ENCODE data around the gene SOX14.

The SOX14 gene

DNA sequence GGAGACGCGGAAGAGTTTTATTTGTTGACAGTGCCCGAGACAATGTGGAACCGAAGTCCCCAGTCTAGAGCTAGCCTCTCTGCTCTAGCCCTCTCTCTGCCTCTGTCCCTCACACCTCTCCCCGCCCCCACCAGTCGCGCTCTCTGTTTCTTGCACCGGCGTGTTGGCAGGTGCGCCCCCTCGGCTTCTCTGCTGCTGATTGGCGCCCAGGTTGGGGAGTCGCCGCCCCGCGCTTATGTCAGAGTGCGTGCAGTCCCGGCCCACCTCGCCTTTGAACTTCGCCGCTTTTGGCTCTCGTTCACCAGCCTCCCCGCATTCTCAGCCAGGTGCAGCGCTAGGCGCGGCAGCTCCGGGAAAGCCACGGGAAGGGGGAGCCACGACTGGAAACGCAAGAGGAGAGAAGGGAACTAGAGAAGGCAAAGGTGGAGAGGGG lies at the start of gene SOX14:
SOX14 (plus strand) TSS at position 315 of the 433 bp plus-strand sequence. CDS start 470 bp downstream, outside the sequence.
- no peaks in the 10 kb centered on the region for H3K9me3 Mint-ChIP-seq
- no peaks in the 10 kb centered on the region for H3K4me1 Mint-ChIP-seq
- no peak within 1 kb of the TSS for H3K27ac Mint-ChIP-seq
- H3K27me3 Mint-ChIP-seq = peaks cover 49% of the 10 kb centered on the region
- peaks cover 2% of the 10 kb centered on the region for H3K36me3 Mint-ChIP-seq
- H3K4me3 Mint-ChIP-seq = no peak within 1 kb of the TSS

DNA sequence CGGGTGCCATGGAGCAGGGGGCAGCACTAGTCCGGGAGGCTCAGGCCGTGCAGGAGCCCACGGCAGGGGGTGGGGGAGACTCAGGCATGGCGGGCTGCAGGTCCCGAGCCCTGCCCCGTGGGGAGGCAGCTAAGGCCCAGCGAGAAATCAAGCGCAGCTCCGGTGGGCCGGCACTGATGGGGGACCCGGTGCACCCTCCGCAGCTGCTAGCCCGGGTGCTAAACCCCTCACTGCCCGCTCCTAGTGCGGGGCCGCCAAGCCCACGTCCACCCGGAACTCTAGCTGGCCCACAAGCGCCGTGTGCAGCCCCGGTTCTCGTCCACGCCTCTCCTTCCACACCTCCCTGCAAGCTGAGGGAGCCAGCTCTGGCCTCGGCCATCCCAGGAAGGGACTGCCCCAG lies 49.6 kb upstream of the SOX14 start:
- no peaks in the 10 kb centered on the region for H3K36me3 Mint-ChIP-seq
- H3K4me3 Mint-ChIP-seq = no peak overlapping the region
- peaks cover 2% of the 10 kb centered on the region for H3K27me3 Mint-ChIP-seq
- no peak overlapping the region for H3K27ac Mint-ChIP-seq
- H3K4me1 Mint-ChIP-seq = no peaks in the 10 kb centered on the region
- peaks cover 22% of the 10 kb centered on the region for H3K9me3 Mint-ChIP-seq

DNA sequence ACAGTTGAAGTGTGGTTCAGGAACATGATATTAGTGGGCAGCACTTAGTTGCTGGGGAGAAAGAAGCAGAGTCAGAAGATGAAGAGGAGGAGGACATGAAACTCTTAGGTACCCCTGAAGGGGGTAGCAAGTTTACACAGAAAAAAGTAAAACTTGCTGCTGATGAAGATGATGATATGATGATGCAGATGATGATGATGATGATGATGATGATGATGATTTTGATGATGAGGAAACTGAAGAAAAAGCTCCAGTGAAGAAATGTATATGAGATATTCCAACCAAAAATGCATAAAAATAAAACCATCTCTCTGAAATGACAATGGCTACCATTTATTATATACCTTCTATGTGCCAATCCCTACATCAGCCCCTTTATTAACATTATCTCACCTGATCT lies 39.9 kb upstream of the SOX14 start:
- H3K36me3 Mint-ChIP-seq = no peaks in the 10 kb centered on the region
- no peak overlapping the region for H3K27ac Mint-ChIP-seq
- H3K27me3 Mint-ChIP-seq = peaks cover 2% of the 10 kb centered on the region
- no peak overlapping the region for H3K4me3 Mint-ChIP-seq
- H3K4me1 Mint-ChIP-seq = no peaks in the 10 kb centered on the region
- peaks cover 12% of the 10 kb centered on the region for H3K9me3 Mint-ChIP-seq

DNA sequence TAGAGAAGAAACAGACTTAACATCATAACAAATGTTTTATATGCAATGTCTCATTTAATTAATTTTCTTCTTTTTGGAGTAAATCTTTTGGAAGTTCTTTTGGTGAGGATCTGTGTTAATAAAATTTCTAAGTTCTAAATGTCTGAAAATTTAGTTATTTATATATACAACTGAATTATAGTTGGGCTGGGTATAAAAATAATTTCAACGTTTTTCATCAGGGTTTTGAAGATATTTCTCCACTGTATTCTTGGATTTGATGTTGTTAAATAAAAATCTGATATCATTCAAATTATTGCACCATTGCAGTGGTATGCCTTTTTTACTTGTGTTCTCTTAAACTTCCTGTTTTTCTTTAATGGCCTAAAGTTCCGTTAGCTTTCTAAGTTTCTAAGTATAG lies 26.9 kb upstream of the SOX14 start:
- Mint-ChIP-seq H3K4me1 (no peaks in the 10 kb centered on the region), H3K4me3 (no peak overlapping the region), H3K36me3 (no peaks in the 10 kb centered on the region), H3K27me3 (peaks cover 5% of the 10 kb centered on the region), H3K9me3 (peaks cover 18% of the 10 kb centered on the region), H3K27ac (no peak overlapping the region)

DNA sequence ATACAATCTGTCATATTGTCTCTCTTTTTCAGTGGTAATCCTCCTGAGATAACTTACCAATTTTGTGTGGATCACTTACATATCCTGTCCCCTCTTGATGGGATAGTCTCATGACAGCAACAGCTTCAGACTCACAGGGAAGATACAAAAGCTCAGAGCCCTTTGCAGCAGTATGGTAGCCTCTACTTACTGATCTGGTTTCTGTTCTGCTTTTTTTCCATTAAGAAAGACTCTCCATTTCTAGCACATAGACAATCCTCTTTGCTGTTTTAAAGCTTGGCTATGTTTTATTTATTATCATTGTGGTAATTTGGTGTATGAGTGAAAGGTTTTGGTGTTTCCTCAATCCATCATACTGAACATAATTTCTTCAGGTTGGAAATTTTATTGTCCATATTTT lies 25.4 kb upstream of the SOX14 start:
- H3K9me3 Mint-ChIP-seq = peaks cover 12% of the 10 kb centered on the region
- H3K27ac Mint-ChIP-seq = no peak overlapping the region
- H3K4me3 Mint-ChIP-seq = no peak overlapping the region
- peaks cover 5% of the 10 kb centered on the region for H3K27me3 Mint-ChIP-seq
- no peaks in the 10 kb centered on the region for H3K36me3 Mint-ChIP-seq
- H3K4me1 Mint-ChIP-seq = no peaks in the 10 kb centered on the region

DNA sequence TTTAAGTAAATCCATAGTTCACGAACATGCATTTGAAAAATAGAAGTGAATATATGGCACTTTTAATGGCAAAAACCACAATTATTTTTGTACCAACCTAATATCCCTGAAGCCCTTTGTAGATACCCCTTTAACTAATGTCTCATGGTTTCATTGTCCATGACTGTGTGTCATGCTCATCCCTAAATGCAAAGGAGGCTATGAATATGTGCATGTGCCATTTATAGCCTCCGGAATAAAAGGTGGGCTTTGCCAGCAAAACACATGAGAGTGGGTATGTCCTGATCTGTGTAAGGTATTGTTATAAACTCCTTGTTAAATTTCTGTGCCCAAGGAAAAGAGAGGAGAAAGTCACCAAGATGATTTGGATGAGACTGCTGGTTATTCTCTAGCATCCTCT lies 20.5 kb upstream of the SOX14 start:
- H3K27me3 Mint-ChIP-seq = peaks cover 10% of the 10 kb centered on the region
- H3K9me3 Mint-ChIP-seq = peaks cover 11% of the 10 kb centered on the region
- H3K27ac Mint-ChIP-seq = no peak overlapping the region
- H3K36me3 Mint-ChIP-seq = no peaks in the 10 kb centered on the region
- H3K4me3 Mint-ChIP-seq = no peak overlapping the region
- H3K4me1 Mint-ChIP-seq = no peaks in the 10 kb centered on the region

DNA sequence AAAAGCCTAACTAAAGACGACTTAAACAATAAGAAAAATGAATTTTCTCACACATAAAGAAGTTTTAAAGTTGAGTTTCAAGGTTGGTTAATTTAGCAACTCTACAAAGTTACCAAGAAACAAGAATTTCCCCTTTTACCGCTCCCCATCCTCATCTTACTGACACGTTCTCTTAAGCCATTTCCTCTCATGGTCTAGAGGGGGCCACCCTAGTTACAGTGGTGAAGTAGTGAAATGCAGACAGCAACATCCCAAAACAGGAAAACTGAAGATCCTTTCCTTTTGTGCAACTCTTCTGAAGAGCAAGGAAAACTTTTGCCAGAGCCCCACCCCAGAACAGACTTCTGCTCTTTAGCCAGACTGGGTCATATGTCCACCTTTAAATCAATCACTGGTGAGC lies 17.3 kb upstream of the SOX14 start:
- no peaks in the 10 kb centered on the region for H3K36me3 Mint-ChIP-seq
- no peak overlapping the region for H3K4me3 Mint-ChIP-seq
- peaks cover 10% of the 10 kb centered on the region for H3K27me3 Mint-ChIP-seq
- H3K4me1 Mint-ChIP-seq = no peaks in the 10 kb centered on the region
- H3K27ac Mint-ChIP-seq = no peak overlapping the region
- H3K9me3 Mint-ChIP-seq = peaks cover 8% of the 10 kb centered on the region

DNA sequence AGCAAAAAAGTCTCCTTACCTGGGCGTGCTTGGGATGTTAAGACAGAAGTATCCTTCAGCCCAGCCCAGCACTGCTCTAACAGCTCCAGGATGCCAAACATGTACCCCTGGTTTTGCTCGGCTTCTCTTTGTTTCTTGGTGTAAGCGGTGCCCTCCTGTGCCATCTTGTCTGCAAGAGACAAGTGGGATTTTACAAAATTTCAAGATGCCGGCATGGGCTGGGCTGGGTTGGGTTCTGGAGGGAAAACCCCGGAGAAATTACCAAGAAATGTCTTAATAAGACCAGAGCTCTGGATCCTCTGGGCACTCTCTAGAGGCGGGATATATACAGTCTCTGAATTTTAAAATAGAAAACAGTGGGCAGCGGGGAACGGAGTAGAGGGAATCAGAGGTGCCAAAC lies 4.6 kb upstream of the SOX14 start:
- Mint-ChIP-seq H3K36me3 (no peaks in the 10 kb centered on the region), H3K4me1 (no peaks in the 10 kb centered on the region), H3K9me3 (peaks cover 5% of the 10 kb centered on the region), H3K27me3 (peaks cover 29% of the 10 kb centered on the region), H3K27ac (no peak overlapping the region), H3K4me3 (no peak overlapping the region)

DNA sequence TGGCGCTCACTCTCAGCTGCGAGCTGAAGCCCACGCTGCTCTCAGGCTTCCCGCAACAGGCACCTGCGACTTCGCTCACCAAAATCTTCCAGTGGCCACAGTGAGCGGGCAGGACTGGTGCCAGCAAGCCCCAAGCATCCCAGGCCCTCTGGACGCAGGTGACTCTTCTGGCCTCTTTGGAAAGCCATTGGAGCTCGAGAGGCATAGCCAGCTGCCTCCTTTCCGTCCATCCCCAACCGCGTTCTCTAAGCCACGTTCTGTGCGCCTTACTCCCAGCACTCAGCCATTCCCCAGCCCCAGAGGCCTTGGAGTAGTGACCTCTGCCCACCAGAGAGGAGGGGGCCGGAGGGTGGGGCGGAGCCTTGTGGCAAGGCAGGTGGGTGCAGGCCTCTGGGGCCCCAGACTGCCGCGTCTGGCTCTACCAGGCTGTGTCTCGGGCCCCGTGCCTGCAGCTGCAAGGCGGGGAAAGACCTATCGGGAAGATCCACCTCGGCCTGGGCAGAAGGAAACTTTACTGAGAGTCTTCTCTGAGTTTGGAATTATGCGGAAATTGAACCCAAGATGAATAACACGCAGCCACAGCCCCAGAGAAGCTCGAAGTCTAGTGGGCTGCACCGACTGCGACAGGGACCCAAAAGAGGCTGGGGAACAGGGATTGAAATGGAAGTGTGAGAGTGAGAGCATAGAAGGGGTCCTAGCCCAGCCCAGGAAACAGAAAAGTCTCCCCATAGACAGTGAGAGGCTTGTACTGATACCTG lies 3.6 kb upstream of the SOX14 start:
- H3K27ac Mint-ChIP-seq = no peak overlapping the region
- peaks cover 5% of the 10 kb centered on the region for H3K9me3 Mint-ChIP-seq
- H3K4me1 Mint-ChIP-seq = no peaks in the 10 kb centered on the region
- peaks cover 33% of the 10 kb centered on the region for H3K27me3 Mint-ChIP-seq
- no peak overlapping the region for H3K4me3 Mint-ChIP-seq
- H3K36me3 Mint-ChIP-seq = peaks cover under 1% of the 10 kb centered on the region

DNA sequence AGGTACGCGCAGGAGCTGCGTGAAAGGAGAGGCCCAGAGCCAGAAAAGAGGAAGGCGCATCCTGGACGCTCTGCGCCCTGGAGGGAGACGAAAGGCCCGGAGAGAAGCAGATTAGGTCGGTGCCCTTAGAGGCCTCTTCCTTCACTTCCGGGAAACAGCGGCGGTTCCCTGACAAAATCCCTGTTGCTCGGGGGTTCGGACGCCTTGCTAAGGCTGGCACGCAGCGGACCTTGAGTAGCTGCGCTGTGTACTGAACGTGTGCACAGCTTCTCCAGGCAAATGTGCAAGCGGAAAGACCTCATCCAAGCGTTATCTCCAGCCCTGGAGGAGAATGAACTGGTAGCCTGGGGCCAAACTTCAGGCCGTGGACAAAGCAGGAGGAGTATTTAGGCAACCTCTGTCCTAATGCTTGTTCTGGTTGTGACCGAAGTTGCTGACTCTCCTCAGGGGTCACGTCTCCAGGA lies 3.0 kb upstream of the SOX14 start:
- H3K4me3 Mint-ChIP-seq = no peak overlapping the region
- peaks cover 39% of the 10 kb centered on the region for H3K27me3 Mint-ChIP-seq
- H3K36me3 Mint-ChIP-seq = peaks cover 2% of the 10 kb centered on the region
- no peak overlapping the region for H3K27ac Mint-ChIP-seq
- peaks cover 4% of the 10 kb centered on the region for H3K9me3 Mint-ChIP-seq
- H3K4me1 Mint-ChIP-seq = no peaks in the 10 kb centered on the region

DNA sequence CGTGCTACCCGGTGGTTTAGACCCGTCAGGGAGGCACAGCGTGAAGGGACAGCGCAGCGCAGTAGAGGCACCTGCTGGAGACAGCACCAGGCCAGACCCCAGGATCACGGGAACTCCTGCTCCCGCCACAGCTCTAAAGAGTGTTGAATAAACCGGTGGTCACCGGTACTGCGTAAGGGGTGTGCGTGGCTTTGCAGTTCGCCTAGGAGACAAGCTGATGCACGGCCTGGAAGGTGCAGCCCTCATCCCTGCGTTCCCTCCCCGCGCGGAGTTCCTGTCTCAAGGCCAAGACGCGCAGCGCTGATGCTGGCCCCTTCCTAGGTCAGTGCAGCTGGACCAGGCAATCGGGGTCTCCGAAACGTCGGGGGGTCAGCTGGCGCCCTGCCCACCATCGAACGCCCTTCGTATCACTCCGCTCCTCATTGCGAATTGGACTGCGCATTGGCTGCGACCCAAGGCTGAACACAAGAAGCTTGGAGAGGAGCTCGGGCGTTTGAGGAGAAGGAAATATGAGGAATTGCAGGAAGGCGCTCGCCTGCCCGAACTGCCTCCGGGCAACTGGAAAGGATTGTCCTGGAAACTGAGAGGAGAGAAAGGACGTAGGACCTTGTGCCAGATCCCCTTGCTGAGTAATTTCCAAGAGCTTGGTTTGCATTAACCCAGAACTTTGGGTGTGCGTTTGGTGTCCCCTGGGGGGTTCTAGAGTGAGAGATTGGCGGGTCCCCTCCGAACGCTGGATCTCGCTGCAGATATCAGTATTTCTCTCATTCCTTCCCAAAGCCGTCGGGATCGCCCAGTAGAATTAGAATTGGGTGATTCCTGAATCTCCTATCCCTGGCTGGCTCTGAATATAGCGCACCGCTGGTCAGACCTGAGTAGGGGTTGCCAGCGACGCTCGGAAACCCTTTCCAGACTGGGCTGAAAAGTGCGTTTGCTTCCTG lies 2.3 kb upstream of the SOX14 start:
- H3K4me3 Mint-ChIP-seq = no peak overlapping the region
- no peaks in the 10 kb centered on the region for H3K4me1 Mint-ChIP-seq
- peaks cover 44% of the 10 kb centered on the region for H3K27me3 Mint-ChIP-seq
- no peak overlapping the region for H3K27ac Mint-ChIP-seq
- no peaks in the 10 kb centered on the region for H3K9me3 Mint-ChIP-seq
- H3K36me3 Mint-ChIP-seq = peaks cover 2% of the 10 kb centered on the region

DNA sequence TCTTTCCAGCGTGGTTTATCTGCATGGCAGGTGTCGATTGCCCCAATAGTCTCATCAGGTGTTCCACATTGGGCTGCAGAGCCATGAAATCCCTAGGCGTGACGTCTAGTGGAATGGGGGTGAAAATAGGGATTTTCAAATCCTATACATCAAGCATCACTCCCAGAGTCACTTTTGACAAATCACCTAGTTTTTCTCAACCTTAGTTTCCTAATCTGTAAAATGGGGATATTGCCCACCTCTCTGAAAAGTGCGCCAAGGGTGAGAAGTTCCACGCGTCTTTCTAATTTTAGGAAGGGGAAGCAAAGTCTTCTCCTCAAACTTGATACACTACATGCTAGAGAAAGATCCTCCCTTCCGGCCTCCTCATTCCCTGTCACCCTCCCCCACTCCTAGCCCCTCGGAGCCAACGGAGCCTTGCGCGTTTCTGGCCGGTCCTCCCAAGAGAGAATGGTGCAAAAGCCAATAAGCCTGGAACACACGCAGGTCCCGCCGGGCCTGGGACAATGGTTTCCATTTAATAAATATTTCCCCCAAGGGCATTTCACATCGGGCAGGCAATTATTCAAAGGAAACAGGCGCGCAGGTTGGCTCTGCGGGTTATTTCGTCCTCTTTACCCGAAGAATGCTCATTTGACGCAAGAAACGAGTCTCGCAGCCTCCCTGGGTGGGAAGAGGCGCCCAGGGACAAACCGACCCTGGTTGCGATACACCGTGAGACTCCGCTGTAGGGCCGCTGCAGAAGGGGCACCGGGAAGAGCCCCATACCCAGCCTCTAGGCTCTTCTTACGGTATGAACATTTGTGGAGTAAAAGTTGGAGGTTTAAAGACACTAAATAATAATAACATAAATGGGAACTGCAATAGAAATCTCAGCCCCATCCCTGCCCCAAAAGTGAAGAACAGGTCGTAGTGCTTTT lies 1.2 kb upstream of the SOX14 start:
- Mint-ChIP-seq H3K4me3 (no peak overlapping the region), H3K4me1 (no peaks in the 10 kb centered on the region), H3K9me3 (no peaks in the 10 kb centered on the region), H3K27ac (no peak overlapping the region), H3K36me3 (peaks cover 2% of the 10 kb centered on the region), H3K27me3 (peaks cover 50% of the 10 kb centered on the region)

DNA sequence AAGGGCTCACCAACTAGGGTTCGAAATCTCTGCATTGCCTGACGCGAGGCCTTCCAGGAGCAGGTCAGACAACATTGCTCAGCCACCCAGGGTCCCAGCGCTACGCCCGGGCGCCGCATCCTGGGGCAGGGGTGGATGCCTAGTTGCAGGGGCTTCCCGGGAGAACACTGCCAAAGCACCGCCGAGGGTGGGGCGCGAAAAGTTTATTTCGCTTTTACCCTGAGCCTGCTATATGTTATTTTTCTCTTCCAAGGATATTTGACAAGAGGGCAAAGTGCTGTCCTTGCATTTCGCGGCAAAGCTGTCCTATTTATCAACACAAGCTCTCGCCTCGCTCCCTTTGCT lies 549 bp upstream of the SOX14 start:
- H3K4me1 Mint-ChIP-seq = no peaks in the 10 kb centered on the region
- no peak overlapping the region for H3K27ac Mint-ChIP-seq
- H3K9me3 Mint-ChIP-seq = no peaks in the 10 kb centered on the region
- H3K4me3 Mint-ChIP-seq = no peak overlapping the region
- peaks cover 2% of the 10 kb centered on the region for H3K36me3 Mint-ChIP-seq
- H3K27me3 Mint-ChIP-seq = peaks cover 48% of the 10 kb centered on the region

DNA sequence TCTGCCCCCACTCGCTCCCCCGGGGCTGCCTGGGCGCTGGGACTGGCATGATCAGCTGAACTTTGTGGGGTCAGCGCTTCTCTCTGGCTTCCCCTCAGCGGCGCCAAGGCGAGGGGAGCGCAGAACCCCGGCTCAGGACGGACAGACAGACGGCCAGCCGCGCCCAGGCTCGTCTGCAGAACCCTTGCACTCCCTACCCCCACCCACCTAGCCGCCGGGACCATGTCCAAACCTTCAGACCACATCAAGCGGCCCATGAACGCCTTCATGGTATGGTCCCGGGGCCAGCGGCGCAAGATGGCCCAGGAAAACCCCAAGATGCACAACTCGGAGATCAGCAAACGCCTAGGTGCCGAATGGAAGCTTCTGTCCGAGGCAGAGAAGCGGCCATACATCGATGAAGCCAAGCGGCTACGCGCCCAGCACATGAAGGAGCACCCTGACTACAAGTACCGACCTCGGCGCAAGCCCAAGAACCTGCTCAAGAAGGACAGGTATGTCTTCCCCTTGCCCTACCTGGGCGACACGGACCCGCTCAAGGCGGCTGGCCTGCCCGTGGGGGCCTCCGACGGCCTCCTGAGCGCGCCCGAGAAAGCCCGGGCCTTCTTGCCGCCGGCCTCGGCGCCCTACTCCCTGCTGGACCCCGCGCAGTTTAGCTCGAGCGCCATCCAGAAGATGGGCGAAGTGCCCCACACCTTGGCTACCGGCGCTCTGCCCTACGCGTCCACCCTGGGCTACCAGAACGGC lies 621 bp downstream of the SOX14 start:
- peaks cover 50% of the 10 kb centered on the region for H3K27me3 Mint-ChIP-seq
- H3K36me3 Mint-ChIP-seq = peaks cover 2% of the 10 kb centered on the region
- H3K4me3 Mint-ChIP-seq = no peak overlapping the region
- peaks cover 3% of the 10 kb centered on the region for H3K4me1 Mint-ChIP-seq
- no peaks in the 10 kb centered on the region for H3K9me3 Mint-ChIP-seq
- H3K27ac Mint-ChIP-seq = no peak overlapping the region

Data from activated naive CD4-positive, alpha-beta T cell treated with anti-CD3 and anti-CD28 coated beads, Interleukin-2, amount 50 U/mL, for 24 hours (primary cell).